SK-N-SH (cell line): ENCODE measurements around the gene KCNN2. TPM values are rescaled to one million over a fixed set of nuclear protein-coding genes. Genes with fewer than 3 reads are reported as not detected.

Experiments
- CTCF ChIA-PET: fragments of 300-600, 350-600 bp; formaldehyde crosslinking; extraction: SDS; loops from one replicate; lab custom pipeline; 2021; lab: Yijun Ruan, JAX
- POLR2A ChIA-PET: fragments of 350-600 bp; sonication (Branson Sonifier 250); formaldehyde crosslinking; extraction: SDS; loops from one replicate; lab custom pipeline; 2020; ENCODE audit warnings: antibody characterized with exemption, inconsistent platforms; lab: Yijun Ruan, JAX
- DNase-seq: peaks from one replicate; pipeline ENCODE4 v3.0.0; 2012
- H2AFZ ChIP-seq: fragments of 200-600 bp; sonication (generic); 2 replicates; pipeline ENCODE4 v1.8.1; 2016; ENCODE audit warnings: antibody characterized with exemption, mild to moderate bottlenecking, low read depth
- H3F3A ChIP-seq: fragments of 200-600 bp; sonication (generic); replicated peaks from 2 replicates; pipeline ENCODE3; 2016; ENCODE audit warnings: antibody characterized with exemption, mild to moderate bottlenecking; ENCODE audit not compliant: insufficient read depth
- H3K27ac ChIP-seq, 2 experiments: fragments of 200-500 bp in 1 of 2; fragments of 200-600 bp in 1 of 2; sonication (Bioruptor generic) in 1 of 2; sonication (generic), shearing (Covaris generic) in 1 of 2; 2 replicates each; pipeline versions ENCODE4 v1.5.1 to v1.6.1; 2014 to 2016; ENCODE audit warnings: low read depth in 2 of 2, inconsistent platforms in 1 of 2, low read length in 1 of 2, mild to moderate bottlenecking in 1 of 2, mixed read lengths in 1 of 2
- H3K27me3 ChIP-seq: fragments of 200-600 bp; sonication (generic), shearing (Covaris generic); 2 replicates; pipeline ENCODE4 v1.6.1; 2016; ENCODE audit warnings: mixed run types; ENCODE audit not compliant: insufficient read depth
- H3K36me3 ChIP-seq, 2 experiments: fragments of 200-500 bp in 1 of 2; fragments of 200-600 bp in 1 of 2; sonication (Bioruptor generic) in 1 of 2; sonication (generic) in 1 of 2; replicated peaks in 1 of 2; 2 replicates each; pipeline versions ENCODE3 to v1.5.1; 2014 to 2016; ENCODE audit warnings: low read length in 1 of 2, mild to moderate bottlenecking in 1 of 2; ENCODE audit not compliant: insufficient read depth in 2 of 2, control insufficient read depth in 1 of 2
- H3K4me1 ChIP-seq, 2 experiments: fragments of 200-500 bp in 1 of 2; fragments of 200-600 bp in 1 of 2; sonication (Bioruptor generic) in 1 of 2; sonication (generic), shearing (Covaris generic) in 1 of 2; 2 replicates each; pipeline versions ENCODE4 v1.5.1 to v1.6.1; 2014 to 2016; ENCODE audit warnings: low read depth in 1 of 2, low read length in 1 of 2, mixed run types in 1 of 2; ENCODE audit not compliant: insufficient read depth in 2 of 2, control insufficient read depth in 1 of 2
- H3K4me2 ChIP-seq: fragments of 200-600 bp; sonication (generic), shearing (Covaris generic); 2 replicates; pipeline ENCODE4 v1.6.1; 2017; ENCODE audit warnings: mixed run types
- H3K4me3 ChIP-seq, 2 experiments: fragments of 200-500 bp in 1 of 2; fragments of 200-600 bp in 1 of 2; sonication (Bioruptor generic) in 1 of 2; sonication (generic), shearing (Covaris generic) in 1 of 2; 2 replicates each; pipeline versions ENCODE4 v1.5.1 to v1.8.1; 2014 to 2016; ENCODE audit warnings: low read depth in 2 of 2, inconsistent platforms in 1 of 2, low read length in 1 of 2, mild to moderate bottlenecking in 1 of 2, mixed read lengths in 1 of 2, moderate library complexity in 1 of 2
- H3K79me2 ChIP-seq: fragments of 200-600 bp; sonication (generic); 2 replicates; pipeline ENCODE4 v1.8.1; 2017; ENCODE audit warnings: mild to moderate bottlenecking; ENCODE audit not compliant: insufficient read depth
- H3K9ac ChIP-seq: fragments of 200-600 bp; sonication (generic); 2 replicates; pipeline ENCODE4 v1.6.1; 2017; ENCODE audit warnings: mixed run types
- H3K9me2 ChIP-seq: fragments of 200-600 bp; sonication (generic); 2 replicates; pipeline ENCODE4 v1.6.1; 2017; ENCODE audit warnings: mixed run types
- H3K9me3 ChIP-seq: fragments of 200-600 bp; sonication (generic); 2 replicates; pipeline ENCODE4 v1.6.1; 2017; ENCODE audit warnings: mixed run types, mild to moderate bottlenecking, moderate library complexity
- H4K20me1 ChIP-seq: fragments of 200-600 bp; sonication (generic); 2 replicates; pipeline ENCODE4 v1.6.1; 2017; ENCODE audit warnings: mild to moderate bottlenecking, mixed run types; ENCODE audit not compliant: insufficient read depth
- CTCF ChIP-seq: fragments of 200-600 bp; sonication (generic); IDR thresholded peaks from 2 replicates; pipeline ENCODE4 v1.6.1; 2017; ENCODE audit warnings: antibody characterized with exemption, mild to moderate bottlenecking, moderate library complexity
- FOSL2 ChIP-seq: IDR thresholded peaks from 2 replicates; pipeline ENCODE4 v1.4.0; 2012; ENCODE audit warnings: low read depth, mild to moderate bottlenecking, moderate library complexity, borderline replicate concordance
- FOXJ3 ChIP-seq: sonication (generic); formaldehyde crosslinking; IDR thresholded peaks from 2 replicates; pipeline ENCODE4 v1.5.1; 2020; ENCODE audit warnings: mild to moderate bottlenecking, missing genetic modification reagents
- MAX ChIP-seq: IDR thresholded peaks from 2 replicates; pipeline ENCODE4 v1.4.0; 2012; ENCODE audit warnings: low read depth
- POLR2AphosphoS5 ChIP-seq: IDR thresholded peaks from 2 replicates; pipeline ENCODE4 v1.6.1; 2012; ENCODE audit warnings: low read depth, low read length
- RCOR1 ChIP-seq: fragments of 150-350 bp; IDR thresholded peaks from 2 replicates; pipeline ENCODE4 v1.6.1; 2017; ENCODE audit warnings: antibody characterized with exemption, low read length
- REST ChIP-seq: IDR thresholded peaks from 2 replicates; pipeline ENCODE4 v1.6.1; 2012; ENCODE audit warnings: mild to moderate bottlenecking, low read depth, low read length, moderate library complexity
- RXRA ChIP-seq: IDR thresholded peaks from 2 replicates; pipeline ENCODE4 v1.4.0; 2012; ENCODE audit warnings: low read depth, mild to moderate bottlenecking, borderline replicate concordance
- SIN3A ChIP-seq: IDR thresholded peaks from 2 replicates; pipeline ENCODE4 v1.6.1; 2012; ENCODE audit warnings: low read depth, mild to moderate bottlenecking, low read length, moderate library complexity, borderline replicate concordance
- SMC3 ChIP-seq: IDR thresholded peaks from 2 replicates; pipeline ENCODE4 v1.6.1; 2012; ENCODE audit warnings: low read depth, low read length, improper control_type of control experiment
- TCF12 ChIP-seq: IDR thresholded peaks from 2 replicates; pipeline ENCODE4 v1.4.0; 2012
- USF2 ChIP-seq: fragments of 150-350 bp; IDR thresholded peaks from 2 replicates; pipeline ENCODE4 v1.6.1; 2017; ENCODE audit warnings: antibody characterized with exemption, low read length, low read depth, borderline replicate concordance
- WGBS: methylation state at CpG from one replicate; pipeline ENCODE4 v1.1.6; 2017; ENCODE audit warnings: low lambda C conversion rate; 5-methylcytosine and 5-hydroxymethylcytosine counted together
- polyA plus RNA-seq, 3 experiments: library from polyadenylated mRNA; depleted of rRNA; stranded (reverse); fragments of >200 nt; gene quantifications; 2 replicates each; pipeline ENCODE4 v1.2.3, GENCODE V29; 2012

The KCNN2 gene
- polyA plus RNA-seq, 1 of the 3 experiments (the other 2 are of a cell fraction) = not detected

- TF ChIP-seq CTCF (no peak), TCF12 (no peak), RXRA (no peak), POLR2AphosphoS5 (no peak), FOXJ3 (CRISPR knock-in tag) (no peak), RCOR1 (no peak), FOSL2 (no peak), SIN3A (no peak), REST (no peak)
Observed at GRCh38 chr5:114391321-114391720, 29.5 kb downstream of the KCNN2 start (continued).

- 0% methylated on average over 1 of the region's 1 CpG for WGBS
- Histone ChIP-seq H3K4me2 (no peak overlapping the region), H3K9me2 (no peaks in the 10 kb centered on the region), H2AFZ (no peak overlapping the region), H3K79me2 (no peaks in the 10 kb centered on the region), H3F3A (no peaks in the 10 kb centered on the region), H3K27ac (no peak overlapping the region), H3K36me3 (no peaks in the 10 kb centered on the region), H3K9me3 (no peaks in the 10 kb centered on the region), H3K27me3 (no peaks in the 10 kb centered on the region), H3K4me1 (no peaks in the 10 kb centered on the region), H3K4me3 (no peak overlapping the region), H4K20me1 (no peaks in the 10 kb centered on the region), H3K9ac (no peak overlapping the region)
- CTCF ChIA-PET = no interaction called here
- POLR2A ChIA-PET = no interaction called here
- TF ChIP-seq MAX (no peak), SMC3 (no peak), USF2 (no peak)
- no peak for DNase-seq
Observed at GRCh38 chr5:114393159-114393558, 31.3 kb downstream of the KCNN2 start.
